Panc1 (cell line): ENCODE data around the gene CD164L2.

Experiments used
- POLR2AphosphoS5 ChIP-seq: IDR thresholded peaks from 2 replicates; pipeline ENCODE4 v1.6.1; 2012; ENCODE audit warnings: mild to moderate bottlenecking, low read depth, low read length, moderate library complexity
- SIN3A ChIP-seq: IDR thresholded peaks from 2 replicates; pipeline ENCODE4 v1.6.1; 2012; ENCODE audit warnings: low read depth, mild to moderate bottlenecking, low read length, moderate library complexity, borderline replicate concordance; ENCODE audit not compliant: insufficient read depth
- TCF7L2 ChIP-seq: IDR thresholded peaks from 2 replicates; pipeline ENCODE4 v1.6.1; 2011; ENCODE audit warnings: mild to moderate bottlenecking, low read depth, low read length, inconsistent platforms
- TF ChIP-seq, protein P1 (sequence below): fragments of 450-650 bp; IDR thresholded peaks from 2 replicates; pipeline ENCODE4 v1.5.1; 2017; ENCODE audit warnings: mild to moderate bottlenecking

DNA sequence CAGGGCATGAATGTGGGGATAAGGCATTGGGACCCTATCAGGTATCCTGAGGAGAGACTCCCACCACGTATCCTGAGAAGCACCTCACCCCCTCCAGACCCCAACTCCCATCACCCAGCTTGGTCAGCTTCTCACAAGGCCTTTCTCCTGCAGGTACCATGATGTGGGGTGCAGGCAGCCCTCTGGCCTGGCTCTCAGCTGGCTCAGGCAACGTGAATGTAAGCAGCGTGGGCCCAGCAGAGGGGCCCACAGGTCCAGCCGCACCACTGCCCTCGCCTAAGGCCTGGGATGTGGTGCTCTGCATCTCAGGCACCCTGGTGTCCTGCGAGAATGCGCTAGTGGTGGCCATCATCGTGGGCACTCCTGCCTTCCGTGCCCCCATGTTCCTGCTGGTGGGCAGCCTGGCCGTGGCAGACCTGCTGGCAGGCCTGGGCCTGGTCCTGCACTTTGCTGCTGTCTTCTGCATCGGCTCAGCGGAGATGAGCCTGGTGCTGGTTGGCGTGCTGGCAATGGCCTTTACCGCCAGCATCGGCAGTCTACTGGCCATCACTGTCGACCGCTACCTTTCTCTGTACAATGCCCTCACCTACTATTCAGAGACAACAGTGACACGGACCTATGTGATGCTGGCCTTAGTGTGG, 10.6 kb upstream of the CD164L2 start:
- TF ChIP-seq POLR2AphosphoS5 (no peak), SIN3A (no peak), TCF7L2 (no peak)
- TF ChIP-seq, protein P1, sequence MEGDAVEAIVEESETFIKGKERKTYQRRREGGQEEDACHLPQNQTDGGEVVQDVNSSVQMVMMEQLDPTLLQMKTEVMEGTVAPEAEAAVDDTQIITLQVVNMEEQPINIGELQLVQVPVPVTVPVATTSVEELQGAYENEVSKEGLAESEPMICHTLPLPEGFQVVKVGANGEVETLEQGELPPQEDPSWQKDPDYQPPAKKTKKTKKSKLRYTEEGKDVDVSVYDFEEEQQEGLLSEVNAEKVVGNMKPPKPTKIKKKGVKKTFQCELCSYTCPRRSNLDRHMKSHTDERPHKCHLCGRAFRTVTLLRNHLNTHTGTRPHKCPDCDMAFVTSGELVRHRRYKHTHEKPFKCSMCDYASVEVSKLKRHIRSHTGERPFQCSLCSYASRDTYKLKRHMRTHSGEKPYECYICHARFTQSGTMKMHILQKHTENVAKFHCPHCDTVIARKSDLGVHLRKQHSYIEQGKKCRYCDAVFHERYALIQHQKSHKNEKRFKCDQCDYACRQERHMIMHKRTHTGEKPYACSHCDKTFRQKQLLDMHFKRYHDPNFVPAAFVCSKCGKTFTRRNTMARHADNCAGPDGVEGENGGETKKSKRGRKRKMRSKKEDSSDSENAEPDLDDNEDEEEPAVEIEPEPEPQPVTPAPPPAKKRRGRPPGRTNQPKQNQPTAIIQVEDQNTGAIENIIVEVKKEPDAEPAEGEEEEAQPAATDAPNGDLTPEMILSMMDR: no peak
